ENCODE measurements around the gene YRDC.

Gene YRDC, protein sequence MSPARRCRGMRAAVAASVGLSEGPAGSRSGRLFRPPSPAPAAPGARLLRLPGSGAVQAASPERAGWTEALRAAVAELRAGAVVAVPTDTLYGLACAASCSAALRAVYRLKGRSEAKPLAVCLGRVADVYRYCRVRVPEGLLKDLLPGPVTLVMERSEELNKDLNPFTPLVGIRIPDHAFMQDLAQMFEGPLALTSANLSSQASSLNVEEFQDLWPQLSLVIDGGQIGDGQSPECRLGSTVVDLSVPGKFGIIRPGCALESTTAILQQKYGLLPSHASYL

DNA sequence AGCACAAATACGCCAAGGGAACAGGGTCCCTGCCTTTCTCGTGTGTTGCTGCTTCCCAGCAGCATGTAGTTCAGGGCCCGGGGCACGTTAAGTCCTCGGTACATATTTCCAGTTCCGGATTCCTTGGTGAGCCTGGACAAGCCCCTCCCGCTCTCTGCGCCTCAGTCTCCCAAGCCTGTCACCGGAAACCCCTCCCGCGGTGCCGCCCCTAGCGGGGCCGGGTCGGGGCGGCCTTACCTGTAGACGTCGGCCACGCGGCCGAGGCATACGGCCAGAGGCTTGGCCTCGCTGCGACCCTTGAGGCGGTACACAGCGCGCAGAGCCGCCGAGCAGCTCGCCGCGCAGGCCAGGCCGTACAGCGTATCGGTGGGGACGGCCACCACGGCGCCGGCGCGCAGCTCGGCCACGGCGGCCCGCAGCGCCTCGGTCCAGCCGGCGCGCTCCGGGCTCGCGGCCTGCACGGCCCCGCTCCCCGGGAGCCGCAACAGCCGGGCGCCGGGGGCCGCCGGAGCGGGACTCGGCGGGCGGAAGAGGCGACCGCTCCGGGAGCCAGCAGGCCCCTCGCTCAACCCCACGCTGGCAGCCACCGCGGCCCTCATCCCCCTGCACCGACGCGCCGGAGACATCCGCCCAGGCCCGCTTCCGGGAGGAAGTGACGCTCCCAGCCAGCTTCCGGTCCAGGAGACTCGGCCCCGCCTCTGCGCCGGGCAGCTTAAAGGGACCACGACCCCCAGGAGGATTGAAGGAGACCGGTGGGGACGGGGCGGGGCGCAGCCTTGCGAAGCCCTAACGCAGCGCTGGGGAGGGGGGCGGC lies at the start of gene YRDC, which contains the start of gene C1orf122:
Gene YRDC, minus strand, starts transcription at position 654 of the 814 bp plus-strand sequence. Its CDS starts 28 bp downstream, at position 626.
Gene C1orf122, plus strand, starts transcription at position 236 of the 814 bp plus-strand sequence. CDS start 615 bp downstream, outside the sequence.
- peak; percentile 66 for DNase-seq

DNA sequence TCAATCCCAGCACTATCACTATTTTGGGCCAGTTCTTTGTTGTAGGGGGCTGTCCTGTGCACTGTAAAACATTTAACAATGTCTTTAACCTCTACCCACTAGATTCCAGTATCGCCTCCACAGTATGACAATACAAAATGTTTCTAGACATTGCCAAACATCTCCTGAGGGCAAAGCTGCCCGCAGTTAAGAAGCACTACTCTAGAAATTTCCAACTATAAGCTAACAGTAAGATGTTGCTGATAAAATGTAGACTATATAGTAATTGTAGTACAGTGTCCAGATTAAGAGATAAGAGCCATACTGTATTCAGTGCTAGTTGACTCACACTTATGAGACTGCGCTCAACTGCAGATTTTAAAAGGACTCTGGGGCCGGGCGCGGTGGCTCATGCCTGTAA lies 46.4 kb upstream of the YRDC start:
- no peak for DNase-seq

DNA sequence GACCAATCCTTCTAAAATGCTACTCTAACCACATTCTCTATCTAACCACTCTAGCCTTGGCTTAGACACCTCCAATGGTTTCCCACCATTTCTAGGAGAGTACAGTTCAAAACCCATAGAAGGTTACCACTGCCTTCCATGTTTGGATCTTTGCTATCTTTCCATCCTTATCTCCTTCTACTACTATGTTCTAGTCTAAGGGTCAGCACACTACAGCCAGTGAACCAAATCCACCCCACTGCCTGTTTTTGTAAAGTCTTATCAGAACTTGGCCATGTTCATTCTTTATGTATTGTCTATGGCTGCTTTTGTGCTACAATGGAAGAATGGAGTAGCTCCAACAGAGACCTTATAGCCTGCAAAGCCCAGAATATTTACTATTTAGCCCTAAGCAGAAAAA lies 45.1 kb upstream of the YRDC start:
- no peak for DNase-seq

DNA sequence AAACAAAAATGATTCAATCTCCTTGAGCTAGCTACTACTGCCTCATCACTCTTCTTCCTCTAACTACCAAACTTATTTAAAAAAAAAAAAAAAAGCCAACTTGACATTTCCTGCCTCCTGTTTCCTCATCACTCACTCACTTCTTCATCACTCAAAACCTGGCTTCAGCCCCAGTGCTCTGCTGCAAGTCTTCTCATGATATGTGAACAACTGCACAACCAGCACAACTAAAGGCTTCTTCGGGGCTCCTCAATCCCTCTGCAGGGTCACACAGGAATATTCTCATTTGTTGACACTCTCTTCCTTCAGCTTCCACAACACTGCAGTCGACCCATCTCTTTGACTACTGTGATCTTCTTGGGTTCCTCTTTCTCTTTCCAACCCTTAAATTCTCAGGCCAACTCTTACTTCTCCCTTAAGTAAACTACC lies 43.8 kb upstream of the YRDC start:
- no peak for DNase-seq

DNA sequence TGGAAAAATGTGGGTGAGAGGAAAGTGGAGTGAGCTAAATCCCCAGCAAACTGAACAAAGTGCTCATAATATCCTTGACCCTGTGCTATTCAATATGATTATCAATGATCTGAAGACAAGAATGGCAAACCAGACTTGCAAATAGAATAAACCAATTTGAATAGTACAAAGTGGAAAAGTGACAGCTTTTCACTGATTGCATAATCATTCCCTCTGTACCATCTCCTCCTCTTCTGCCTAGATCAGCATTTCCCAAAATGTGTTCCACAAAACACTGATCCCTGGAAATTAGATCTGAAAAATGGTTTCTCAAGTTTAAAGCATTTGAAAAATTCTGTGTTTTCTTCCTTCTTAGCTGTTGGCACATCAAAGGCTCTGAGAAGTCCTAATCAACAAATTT lies 43.3 kb upstream of the YRDC start:
- DNase-seq = no peak

DNA sequence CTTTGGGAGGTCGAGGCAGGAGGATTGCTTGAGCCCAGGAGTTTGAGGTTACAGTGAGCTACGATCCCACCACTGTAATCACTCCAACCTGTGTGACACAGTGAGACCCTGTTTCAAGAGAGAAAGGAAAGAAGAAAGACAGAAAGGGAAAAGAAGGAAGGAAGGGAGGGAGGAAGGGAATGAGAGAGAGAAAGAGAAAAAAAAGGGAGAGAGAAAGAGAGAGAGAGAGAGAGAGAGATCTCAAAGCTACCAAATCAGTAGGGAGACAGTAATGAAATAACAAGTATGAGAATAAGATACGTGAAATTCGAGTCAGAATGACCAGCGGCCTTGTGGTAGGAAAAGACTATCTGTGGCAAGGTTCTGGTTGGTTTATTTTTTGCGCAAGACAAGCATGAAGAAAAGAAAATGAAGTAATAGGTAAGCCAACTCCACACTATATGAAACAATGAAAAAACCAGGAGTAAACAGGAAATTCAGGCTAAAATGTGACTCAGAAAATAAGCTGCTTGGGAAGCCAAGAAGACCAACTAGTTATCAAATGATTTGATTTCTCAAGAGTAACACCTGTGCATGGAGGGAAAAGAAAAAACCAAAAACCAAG lies 42.4 kb upstream of the YRDC start:
- no peak for DNase-seq

DNA sequence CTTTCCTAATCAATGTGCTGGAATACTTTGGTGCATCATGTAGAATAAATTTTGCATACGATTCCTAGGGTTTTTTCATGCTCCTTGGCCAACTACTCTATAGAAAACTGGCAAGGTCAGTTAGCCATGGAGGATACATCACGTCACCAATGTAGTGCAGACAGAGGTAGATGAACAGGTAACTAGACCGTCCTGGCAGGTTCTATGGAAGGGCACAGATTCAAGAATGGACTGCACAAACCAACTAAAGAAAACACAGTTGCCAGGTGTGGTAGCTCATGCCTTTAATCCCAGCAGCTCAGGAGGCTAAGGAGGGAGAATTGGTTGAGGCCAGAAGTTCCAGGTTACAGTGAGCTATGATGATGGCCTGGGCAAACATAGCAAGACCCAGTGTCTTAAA lies 41.5 kb upstream of the YRDC start:
- DNase-seq = no peak

DNA sequence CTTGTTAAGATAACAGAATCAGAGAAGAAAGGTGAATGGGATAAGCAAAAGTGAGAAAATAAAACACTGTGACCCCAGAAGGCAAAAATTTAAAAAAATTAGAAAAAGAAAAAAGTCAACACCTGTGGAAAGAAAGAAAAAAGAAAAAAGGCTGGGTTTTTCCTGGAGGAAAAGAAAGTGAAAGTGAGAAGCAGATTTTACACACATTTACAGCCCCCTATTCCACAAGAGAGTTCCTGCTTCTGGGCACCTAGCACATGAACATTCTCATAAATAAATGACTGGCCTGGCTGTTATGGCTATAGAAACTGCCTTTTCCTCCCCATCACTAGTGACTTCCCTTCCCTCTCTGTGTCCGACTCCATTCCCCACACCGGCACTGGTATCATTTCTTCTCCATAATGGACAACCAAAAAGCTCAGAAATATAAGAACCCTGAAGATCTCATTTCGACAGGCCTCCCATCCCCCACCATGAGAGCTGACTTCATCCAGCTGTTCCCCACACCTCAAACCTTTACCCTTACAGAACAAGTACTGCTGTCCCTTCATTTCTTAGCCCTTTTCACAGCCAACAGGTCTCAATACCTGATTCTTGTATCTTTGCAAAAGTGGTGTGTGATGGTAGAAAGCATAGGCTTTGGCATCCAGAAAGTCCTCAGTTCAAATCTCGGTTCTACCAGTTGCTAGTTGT lies 38.8 kb upstream of the YRDC start:
- DNase-seq = no peak

DNA sequence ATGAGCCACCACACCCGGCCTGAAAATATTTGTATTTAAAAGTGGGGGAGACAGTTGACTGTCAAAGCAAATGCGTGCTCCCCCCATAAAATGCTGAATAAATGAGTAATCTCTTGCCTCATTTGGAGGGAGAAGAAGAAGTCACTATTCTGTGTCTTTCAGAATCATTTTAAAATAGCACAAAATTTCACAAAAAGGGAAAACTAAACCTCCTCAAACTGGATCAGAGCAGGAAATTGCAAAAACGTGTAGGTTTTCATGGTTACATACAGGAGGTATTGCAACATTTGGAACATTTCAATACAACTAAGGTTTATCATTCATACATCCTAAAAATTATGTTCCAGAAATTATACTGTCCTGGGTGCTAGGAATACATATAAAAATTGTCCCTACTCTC lies 37.8 kb upstream of the YRDC start:
- no peak for DNase-seq

DNA sequence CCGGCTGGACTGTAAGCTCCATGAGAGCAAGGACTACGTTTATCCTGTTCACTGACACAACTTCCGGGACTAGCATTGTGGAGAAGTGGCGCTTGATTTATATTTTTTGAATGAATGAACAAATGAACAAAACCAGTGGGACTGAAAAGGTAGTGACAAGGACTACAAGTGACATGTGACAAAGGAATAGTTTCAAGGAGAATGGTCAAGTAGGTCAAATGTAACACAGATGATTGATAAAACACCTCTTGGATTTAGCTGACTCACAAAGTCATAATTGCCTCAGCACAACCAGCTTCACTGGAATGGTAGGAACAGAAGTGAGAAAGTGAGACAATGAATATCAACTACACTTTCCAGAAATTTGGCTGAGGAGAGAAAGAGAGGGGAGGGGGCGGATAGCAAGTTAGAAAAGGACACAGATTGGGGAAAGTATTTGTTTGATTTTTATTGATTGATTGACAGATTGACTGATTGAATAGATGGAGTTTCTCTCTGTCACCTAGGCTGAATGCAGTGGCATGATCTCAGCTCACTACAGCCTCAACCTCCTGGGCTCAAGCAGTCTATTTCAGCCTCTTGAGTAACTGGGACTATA lies 37.1 kb upstream of the YRDC start:
- no peak for DNase-seq

DNA sequence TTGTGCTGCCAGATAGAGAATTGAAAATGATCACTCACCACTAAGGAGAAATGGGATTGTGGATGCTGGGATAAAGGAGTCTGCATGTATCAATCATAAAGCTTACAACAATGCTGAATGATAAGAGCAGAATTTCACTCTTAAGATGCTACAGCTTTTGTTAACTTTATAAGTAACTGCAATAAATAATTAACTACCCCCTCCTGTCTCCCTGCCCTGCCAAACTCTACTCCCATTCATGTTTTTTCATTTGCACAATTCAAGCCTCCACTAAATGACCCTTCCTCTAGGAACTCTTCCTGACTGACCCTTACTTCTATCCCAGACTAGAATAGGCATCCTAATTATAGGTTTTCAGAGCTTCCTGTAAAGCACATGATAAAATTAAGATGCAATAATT lies 36.5 kb upstream of the YRDC start:
- no peak for DNase-seq

DNA sequence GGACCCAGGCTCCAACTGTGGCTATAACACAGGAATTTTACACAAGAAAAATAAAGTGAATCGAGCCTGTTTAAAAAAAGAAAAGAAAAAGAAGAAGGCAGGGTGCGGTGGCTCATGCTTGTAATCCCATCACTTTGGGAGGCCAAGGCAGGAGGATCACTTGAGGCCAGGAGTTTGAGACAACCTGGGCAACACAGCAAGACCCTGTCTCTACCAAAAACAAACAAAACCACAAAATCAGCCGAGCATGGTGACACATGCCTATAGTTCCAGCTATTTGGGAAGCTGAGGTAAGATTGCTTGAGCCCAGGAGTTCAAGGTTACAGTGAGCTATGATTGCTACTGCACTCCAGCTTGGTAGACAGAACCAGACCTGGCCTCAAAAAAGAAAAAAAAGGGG lies 33.6 kb upstream of the YRDC start:
- no peak for DNase-seq

DNA sequence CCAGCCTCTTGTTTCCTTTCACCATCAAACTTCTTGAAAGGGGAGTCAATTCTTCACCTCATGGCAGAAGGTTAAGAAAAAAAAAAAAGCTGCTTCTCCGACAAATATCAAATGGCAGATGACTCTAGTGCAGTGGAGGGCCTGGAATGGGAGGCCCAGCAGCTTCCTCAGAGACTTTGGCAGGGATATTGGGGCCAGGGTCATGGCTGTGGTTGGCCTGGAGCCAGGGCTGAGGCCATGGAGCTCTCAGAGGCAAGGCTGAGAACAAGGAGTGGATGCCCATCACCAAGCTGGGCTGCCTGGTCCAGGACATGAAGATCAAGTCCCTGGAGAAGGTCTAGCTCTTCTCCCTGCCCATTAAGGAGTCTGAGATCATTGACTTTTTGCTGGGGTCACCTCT lies 32.7 kb upstream of the YRDC start:
- no peak for DNase-seq

DNA sequence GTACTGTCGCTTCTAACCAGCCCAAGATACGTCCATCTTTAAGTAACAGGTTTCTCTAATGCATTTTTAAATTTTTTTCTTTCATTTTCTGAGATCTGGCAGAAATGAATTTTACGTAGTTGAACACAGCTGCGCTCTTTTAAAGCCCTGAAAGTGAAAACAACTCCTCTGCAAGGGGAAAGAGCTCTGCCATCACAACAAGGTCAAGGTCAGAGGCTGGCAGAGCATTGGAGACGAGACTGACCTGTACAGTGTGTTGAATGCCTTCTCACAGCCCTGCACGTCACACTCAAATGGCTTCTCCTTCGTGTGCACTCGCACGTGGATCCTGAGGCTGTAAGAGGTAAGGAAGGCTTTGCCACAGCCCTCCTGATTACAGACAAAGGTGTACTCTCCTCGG lies 31.7 kb upstream of the YRDC start:
- DNase-seq = no peak

DNA sequence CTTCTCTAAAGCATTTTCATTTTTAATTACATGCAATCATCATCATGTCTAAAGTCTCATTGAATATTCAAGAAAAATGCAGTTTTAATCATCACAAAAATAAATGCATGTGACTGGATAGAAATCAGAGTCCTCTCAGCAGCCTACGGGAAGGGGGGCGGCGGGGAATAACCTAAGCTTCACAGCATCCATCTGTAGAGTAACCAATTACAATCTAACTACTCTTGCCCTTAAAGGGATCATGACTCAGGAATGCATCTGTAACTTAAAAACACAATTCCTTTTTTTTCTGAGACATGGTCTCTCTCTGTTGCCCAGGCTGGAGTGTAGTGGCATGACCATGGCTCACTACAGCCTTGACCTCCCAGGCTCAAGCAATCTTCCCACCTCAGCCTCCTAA lies 28.8 kb upstream of the YRDC start:
- DNase-seq = no peak

DNA sequence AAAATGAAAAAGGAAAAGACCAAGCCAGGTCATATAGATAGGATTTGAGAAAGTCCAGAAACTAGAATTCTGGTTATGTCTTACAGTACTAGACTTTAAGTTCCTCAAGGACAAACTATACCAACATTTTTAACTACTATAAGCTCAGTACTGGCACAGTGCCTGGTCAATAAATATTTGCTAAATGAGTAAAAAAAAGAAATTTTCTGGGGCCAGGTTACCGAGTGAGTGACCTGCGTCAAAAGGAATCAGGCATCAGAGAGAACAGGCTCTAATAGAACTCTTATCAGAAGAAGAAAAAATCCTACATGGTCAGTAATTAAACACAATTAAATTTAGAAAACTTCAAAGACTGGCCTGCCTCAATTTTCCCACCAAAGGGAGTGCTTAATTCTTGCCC lies 23.8 kb upstream of the YRDC start:
- DNase-seq = no peak

DNA sequence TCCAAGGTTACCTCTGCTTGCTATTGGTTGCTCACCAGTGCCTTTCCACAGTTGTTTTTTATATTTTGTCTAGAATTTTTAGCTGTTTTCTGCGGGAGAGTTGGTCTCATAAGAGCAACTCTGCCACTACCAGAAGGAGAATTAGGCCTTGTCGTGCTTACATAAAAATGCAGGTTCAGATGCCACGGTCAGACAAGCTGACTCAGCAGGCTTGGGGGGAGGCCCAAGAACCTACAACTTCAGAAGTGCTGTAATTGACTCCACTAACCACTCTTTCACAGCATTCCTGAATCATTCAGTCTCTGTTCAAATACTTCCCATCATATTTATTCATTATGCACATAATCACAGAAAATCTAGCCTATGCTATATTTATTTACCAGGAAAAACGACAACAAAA lies 23.1 kb upstream of the YRDC start:
- DNase-seq = no peak

DNA sequence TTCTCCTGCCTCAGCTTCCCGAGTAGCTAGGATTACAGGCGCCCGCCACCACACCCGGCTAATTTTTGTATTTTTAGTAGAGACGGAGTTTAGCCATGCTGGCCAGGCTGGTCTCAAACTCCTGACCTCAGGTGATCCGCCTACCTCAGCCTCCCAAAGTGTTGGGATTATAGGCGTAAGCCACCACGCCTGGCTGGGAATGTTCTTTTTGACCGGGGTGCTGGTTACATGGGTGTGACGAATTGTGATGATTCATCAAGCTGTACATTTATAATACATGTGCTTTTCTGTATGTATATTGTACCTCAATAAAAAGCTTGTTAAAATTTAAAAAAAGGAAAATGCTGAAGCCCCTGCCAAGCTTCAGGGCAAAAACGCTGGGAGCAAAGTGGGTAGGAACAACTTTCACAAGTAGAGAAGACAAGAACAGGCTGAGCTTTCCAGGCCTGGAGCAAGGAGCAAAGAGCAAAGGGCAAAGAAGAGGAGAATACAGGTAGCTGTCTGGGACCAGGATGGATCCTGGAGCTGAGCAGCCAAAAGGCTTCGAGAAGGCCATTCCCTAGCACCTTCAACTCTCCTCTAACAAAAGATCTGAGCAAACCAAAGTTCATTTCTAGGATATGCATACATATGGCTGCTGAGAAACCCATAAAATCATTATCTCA lies 20.5 kb upstream of the YRDC start:
- DNase-seq = no peak

DNA sequence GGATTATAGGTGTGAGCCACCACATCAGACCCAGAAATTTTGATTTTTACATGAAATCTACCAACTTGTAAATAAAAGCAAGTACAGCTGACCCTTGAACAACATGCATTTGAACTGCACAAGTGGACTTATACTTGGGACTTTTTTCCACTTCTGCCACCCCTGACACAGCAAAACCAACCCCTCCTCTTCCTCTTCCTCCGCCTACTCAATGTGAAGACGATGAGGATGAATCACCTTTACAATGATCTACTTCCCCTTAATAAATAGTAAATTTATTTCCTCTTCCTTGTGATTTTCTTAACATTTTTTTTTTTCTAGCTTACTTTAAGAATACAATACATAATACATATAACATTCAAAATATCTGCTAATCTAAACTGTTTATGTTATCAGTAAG lies 17.5 kb upstream of the YRDC start:
- no peak for DNase-seq

DNA sequence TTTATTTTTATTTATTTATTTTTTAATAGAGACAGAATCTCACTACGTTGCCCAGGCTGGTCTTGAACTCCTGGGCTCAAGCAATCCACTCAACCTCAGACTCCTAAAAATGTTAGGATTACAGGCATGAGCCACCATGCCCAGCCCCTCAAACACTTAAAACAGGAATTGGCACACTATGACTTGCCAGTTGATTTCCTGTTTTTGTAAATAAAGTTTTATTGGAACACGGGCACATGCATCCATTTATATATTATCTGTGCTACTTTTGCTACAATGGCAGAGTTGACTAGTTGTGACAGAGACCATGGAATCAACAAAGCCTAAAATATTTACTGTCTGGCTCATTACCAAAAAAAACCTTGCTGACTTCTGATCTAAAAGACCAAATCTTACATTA lies 16.0 kb upstream of the YRDC start:
- no peak for DNase-seq

DNA sequence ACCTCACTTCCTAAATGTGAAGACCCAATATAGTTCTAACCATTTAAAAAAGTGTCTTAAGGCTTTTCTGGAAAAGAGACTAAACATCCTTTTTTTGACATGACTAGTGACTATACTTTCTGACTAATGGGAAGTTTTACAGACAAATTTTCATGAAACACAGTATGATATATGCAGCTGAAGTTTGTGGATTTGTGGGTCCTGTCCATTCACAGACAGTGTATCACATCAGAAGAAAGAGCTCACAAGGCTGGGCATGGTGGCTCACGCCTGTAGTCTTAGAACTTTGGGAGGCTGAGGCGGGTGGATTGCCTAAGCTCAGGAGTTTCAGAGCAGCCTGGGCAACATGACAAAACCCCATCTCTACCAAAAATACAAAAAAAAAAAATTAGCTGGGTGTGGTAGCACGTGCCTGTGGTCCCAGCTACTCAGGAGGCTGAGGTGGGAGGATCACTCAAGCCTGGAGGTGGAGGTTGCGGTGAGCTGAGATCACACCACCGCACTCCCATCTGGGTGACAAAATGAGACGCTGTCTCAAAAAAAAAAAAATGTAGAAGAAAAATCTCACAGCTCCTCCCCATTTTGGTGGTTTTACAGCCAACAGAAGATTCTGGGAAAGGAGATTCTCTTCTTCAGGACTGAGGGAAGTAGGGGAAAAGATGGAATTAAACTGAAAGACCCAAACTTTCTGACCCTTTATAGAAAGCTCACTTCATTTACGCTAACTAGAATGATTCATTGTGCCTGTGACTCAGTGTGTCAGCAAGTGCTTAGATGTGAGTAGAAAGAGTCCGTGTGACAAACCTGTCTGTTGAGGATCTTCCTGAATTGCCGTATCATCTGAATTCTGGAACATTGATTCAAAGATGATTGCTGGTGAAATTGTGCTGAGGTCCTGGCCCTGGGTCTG lies 15.2 kb upstream of the YRDC start:
- DNase-seq = no peak

Measured in NCI-H1436 treated with DMSO at 0.1 percent for 48 hours (cell line).